GM12878 (cell line): ENCODE results near the gene EEFSEC. TPM values are rescaled to one million over a fixed set of nuclear protein-coding genes. Genes with fewer than 3 reads are reported as not detected.

ENCODE experiments used
- ATAC-seq: fragments of 200-7000 bp; cut with Tn5 transposase; 3 replicates; pipeline ENCODE4 v1.9.1; 2020; ENCODE audit warnings: mild to moderate bottlenecking, moderate library complexity
- BruUV-seq: library from RNA; stranded (reverse); fragments of 400-500 nt; replicated peaks from 2 replicates; lab custom pipeline; 2021; lab: Mats Ljungman, UMichigan
- CTCF ChIA-PET: fragments of 300-600 bp; sonication (Branson Sonifier 250); formaldehyde crosslinking; extraction: SDS; loops from one replicate; lab custom pipeline; 2021; ENCODE audit warnings: inconsistent platforms; lab: Yijun Ruan, JAX
- POLR2A ChIA-PET: fragments of 350-600 bp; formaldehyde crosslinking; extraction: SDS; loops from one replicate; lab custom pipeline; 2021; ENCODE audit warnings: inconsistent platforms; lab: Charles Lee
- RAD21 ChIA-PET: fragments of 300-600 bp; sonication (Branson Sonifier 250); formaldehyde crosslinking; loops from one replicate; lab custom pipeline; 2023; ENCODE audit warnings: antibody characterized with exemption; ENCODE audit not compliant: unreplicated experiment; lab: Charles Lee
- SMC1A ChIA-PET: fragments of 300-600 bp; sonication (Branson Sonifier 250); formaldehyde crosslinking; loops from one replicate; lab custom pipeline; 2023; ENCODE audit not compliant: unreplicated experiment, uncharacterized antibody; lab: Charles Lee
- DNase-seq: peaks from one replicate; pipeline ENCODE4 v3.0.0-alpha.2; 2011; ENCODE audit warnings: low read depth, low spot score
- FAIRE-seq: peaks from 3 replicates; lab custom pipeline; 2011; peaks lifted over from hg19 to GRCh38; lab: Jason Lieb, UNC
- H2AFZ ChIP-seq: 2 replicates; pipeline ENCODE4 v1.6.0; 2011; ENCODE audit warnings: low read depth, low read length, control low read depth; ENCODE audit not compliant: control insufficient read depth
- H3K27ac ChIP-seq: 2 replicates; pipeline ENCODE4 v1.5.1; 2011; ENCODE audit warnings: control low read depth; ENCODE audit not compliant: control insufficient read depth, insufficient read depth
- H3K27me3 ChIP-seq, 2 experiments: replicated peaks in 1 of 2; 2 replicates each; pipeline versions ENCODE4 v1.6.0 to v1.6.1; 2011; ENCODE audit warnings: low read length in 1 of 2; ENCODE audit not compliant: control insufficient read depth in 2 of 2, insufficient read depth in 2 of 2
- H3K36me3 ChIP-seq, 2 experiments: 2 replicates each; pipeline ENCODE4 v1.5.1; 2011; ENCODE audit warnings: low read length in 1 of 2; ENCODE audit not compliant: control insufficient read depth in 2 of 2, insufficient read depth in 2 of 2
- H3K4me1 ChIP-seq: 2 replicates; pipeline ENCODE4 v1.6.1; 2011; ENCODE audit warnings: mild to moderate bottlenecking, low read length, moderate library complexity, mixed read lengths; ENCODE audit not compliant: control insufficient read depth, insufficient read depth
- H3K4me2 ChIP-seq: 2 replicates; pipeline ENCODE4 v1.6.0; 2011; ENCODE audit warnings: control low read depth; ENCODE audit not compliant: control insufficient read depth, insufficient read depth
- H3K4me3 ChIP-seq: fragments of 200-600 bp; sonication (generic); 2 replicates; pipeline ENCODE4 v1.5.1; 2016
- H3K79me2 ChIP-seq: 2 replicates; pipeline ENCODE4 v1.6.0; 2011; ENCODE audit warnings: low read length; ENCODE audit not compliant: control insufficient read depth, insufficient read depth
- H3K9ac ChIP-seq: 2 replicates; pipeline ENCODE4 v1.8.0; 2011; ENCODE audit warnings: low read length, control low read depth, mixed read lengths; ENCODE audit not compliant: control insufficient read depth, insufficient read depth
- H3K9me3 ChIP-seq: replicated peaks from 3 replicates; pipeline ENCODE4 v1.5.1; 2011; ENCODE audit warnings: mild to moderate bottlenecking, low read length; ENCODE audit not compliant: control insufficient read depth, insufficient read depth
- H4K20me1 ChIP-seq: 2 replicates; pipeline ENCODE4 v1.6.0; 2011; ENCODE audit not compliant: control insufficient read depth, insufficient read depth
- BACH1 ChIP-seq: fragments of 450-650 bp; IDR thresholded peaks from 2 replicates; pipeline ENCODE4 v1.6.1; 2017; ENCODE audit warnings: mild to moderate bottlenecking, borderline replicate concordance
- ETV6 ChIP-seq, 2 experiments: fragments of 450-650 bp in 1 of 2; IDR thresholded peaks in 1 of 2; conservative IDR thresholded peaks in 1 of 2; 2 replicates each; pipeline ENCODE4 v1.6.1; 2014; ENCODE audit warnings: antibody characterized with exemption in 1 of 2, borderline replicate concordance in 1 of 2, low read depth in 1 of 2, mild to moderate bottlenecking in 1 of 2, moderate library complexity in 1 of 2
- HDGF ChIP-seq: fragments of 450-650 bp; IDR thresholded peaks from 2 replicates; pipeline ENCODE4 v1.6.1; 2016; ENCODE audit warnings: antibody characterized with exemption
- KAT2A ChIP-seq: conservative IDR thresholded peaks from 2 replicates; pipeline ENCODE4 v1.6.1; 2011; ENCODE audit warnings: low read depth, low read length; ENCODE audit not compliant: control insufficient read depth
- MYB ChIP-seq: fragments of 150-350 bp; IDR thresholded peaks from 2 replicates; pipeline ENCODE4 v1.6.1; 2014; ENCODE audit warnings: mild to moderate bottlenecking, low read depth, low read length, borderline replicate concordance
- NRF1 ChIP-seq: conservative IDR thresholded peaks from 2 replicates; pipeline ENCODE4 v1.6.1; 2011; ENCODE audit warnings: mild to moderate bottlenecking, low read depth, low read length, improper control_type of control experiment
- PAX5 ChIP-seq: IDR thresholded peaks from 2 replicates; pipeline ENCODE4 v1.6.1; 2011; ENCODE audit warnings: low read depth, low read length, borderline replicate concordance
- POLR2A ChIP-seq: IDR thresholded peaks from 2 replicates; pipeline ENCODE4 v1.6.1; 2011; ENCODE audit warnings: low read depth, mild to moderate bottlenecking, low read length
- POLR2AphosphoS2 ChIP-seq: IDR thresholded peaks from 2 replicates; pipeline ENCODE4 v1.6.1; 2011; ENCODE audit warnings: low read depth, mild to moderate bottlenecking, low read length, improper control_type of control experiment, moderate library complexity
- RFX5 ChIP-seq: IDR thresholded peaks from 2 replicates; pipeline ENCODE4 v1.6.1; 2011; ENCODE audit warnings: low read depth, low read length, improper control_type of control experiment
- SPI1 ChIP-seq: IDR thresholded peaks from 2 replicates; pipeline ENCODE4 v1.6.1; 2011; ENCODE audit warnings: low read depth, mild to moderate bottlenecking, low read length, moderate library complexity, borderline replicate concordance; ENCODE audit not compliant: insufficient read depth
- STAT3 ChIP-seq: IDR thresholded peaks from 2 replicates; pipeline ENCODE4 v1.6.1; 2011; ENCODE audit warnings: low read depth, low read length, improper control_type of control experiment
- TCF12 ChIP-seq: IDR thresholded peaks from 2 replicates; pipeline ENCODE4 v1.6.1; 2011; ENCODE audit warnings: low read depth, mild to moderate bottlenecking, low read length
- ZBED1 ChIP-seq: IDR thresholded peaks from 2 replicates; pipeline ENCODE4 v1.6.1; 2016; ENCODE audit warnings: borderline replicate concordance
- WGBS: methylation state at CpG from one replicate; pipeline ENCODE4 v1.1.6; 2016; ENCODE audit warnings: low lambda C conversion rate; ENCODE audit not compliant: insufficient replicate concordance, insufficient coverage; ENCODE audit errors: missing lambda C conversion rate; 5-methylcytosine and 5-hydroxymethylcytosine counted together
- in situ Hi-C: fragments of 300-500 bp; cut with MboI; formaldehyde crosslinking; loops from 9 replicates; pipeline ENCODE4 v1.14.3; 2018; ENCODE audit warnings: mixed read lengths
- intact Hi-C: fragments of 100-400 bp; cut with micrococcal nuclease; formaldehyde crosslinking; loops from one replicate; pipeline ENCODE4 v1.14.2; 2022; ENCODE audit not compliant: unreplicated experiment
- polyA plus RNA-seq, 11 experiments: library from polyadenylated mRNA; depleted of rRNA in 4 of 11; unstranded in 6 of 11; stranded (reverse) in 5 of 11; fragments of >200 nt; fragmentation: Nextera tagmentation in 4 of 11; fragmentation: Illumina TruSeq in 1 of 11; extraction: Ambion mirVana in 4 of 11; extraction: Trizol in 1 of 11; gene quantifications; 1 replicate in 1 of 11; 2 replicates in 10 of 11; pipeline versions ENCODE4 v1.2.1 to v1.2.3, GENCODE V29; 2011 to 2016; ENCODE audit warnings: inconsistent platforms in 2 of 11, missing spikeins in 2 of 11, low read depth in 1 of 11
- total RNA-seq, 4 experiments: library from RNA; depleted of rRNA in 3 of 4; stranded (reverse); fragments of >200 nt in 3 of 4; fragmentation: Illumina TruSeq in 1 of 4; extraction: Trizol in 1 of 4; gene quantifications; 2 replicates each; pipeline versions ENCODE4 v1.2.1 to v1.2.3, GENCODE V29; 2013 to 2021
- TF ChIP-seq, protein P1 (sequence below): fragments of 150-350 bp; IDR thresholded peaks from 2 replicates; pipeline ENCODE4 v1.6.1; 2016; ENCODE audit warnings: low read depth, low read length
- TF ChIP-seq, protein P2 (sequence below): fragments of 450-650 bp; IDR thresholded peaks from 2 replicates; pipeline ENCODE4 v1.6.1; 2016; ENCODE audit warnings: mild to moderate bottlenecking, moderate library complexity, borderline replicate concordance

The EEFSEC gene
- total and polyA plus RNA-seq, 10 of the 15 experiments (the other 5 are each of a cell fraction or from before 2014, with no cell fraction given), result 0.29 to 29.1 (median 16.1) TPM

DNA sequence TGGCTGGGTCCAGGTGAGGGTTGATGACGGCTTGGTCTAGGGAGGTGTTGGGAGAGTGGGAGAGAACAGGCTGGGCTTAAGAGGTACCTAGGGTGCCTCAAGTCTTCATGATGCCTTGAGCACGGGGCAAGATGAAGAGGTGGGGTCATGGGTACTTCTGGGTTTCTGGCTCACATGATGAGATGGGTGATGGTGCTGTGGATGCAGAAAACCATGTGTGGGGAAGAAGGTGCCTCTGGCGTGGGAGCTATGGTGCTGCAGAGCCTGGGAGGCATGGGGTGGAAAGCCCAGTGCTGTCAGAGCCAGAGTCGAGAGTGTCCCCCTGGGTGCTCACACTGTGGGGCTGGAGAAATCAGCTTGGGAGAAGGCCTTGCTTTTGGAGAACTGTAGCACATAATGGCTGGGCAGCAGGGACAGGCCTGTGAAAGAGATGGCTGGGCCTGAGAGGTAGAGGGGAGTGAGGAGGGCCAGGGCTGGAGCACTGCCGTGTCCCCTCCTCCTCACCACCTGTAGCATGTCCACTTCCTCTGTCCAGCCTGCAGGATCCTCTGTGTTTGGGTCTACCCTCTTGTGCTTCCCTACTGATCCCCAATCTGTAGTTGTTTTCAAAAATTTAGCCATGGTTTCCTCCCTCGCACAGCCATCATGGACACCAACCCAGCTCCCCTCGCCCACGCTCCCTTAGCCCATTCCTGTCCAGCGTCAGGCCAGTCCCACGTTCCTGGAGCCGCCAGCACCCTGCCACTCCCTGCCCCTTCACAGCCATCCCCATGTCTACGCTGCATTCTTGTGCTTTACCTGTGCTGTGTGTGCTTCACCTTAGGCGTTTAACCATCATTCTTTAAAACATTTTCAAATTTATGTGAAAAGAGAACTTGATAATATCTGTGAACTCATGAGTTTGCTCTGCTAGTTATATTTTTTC is 132.0 kb downstream of the EEFSEC start (continued):
- TF ChIP-seq, protein P1, sequence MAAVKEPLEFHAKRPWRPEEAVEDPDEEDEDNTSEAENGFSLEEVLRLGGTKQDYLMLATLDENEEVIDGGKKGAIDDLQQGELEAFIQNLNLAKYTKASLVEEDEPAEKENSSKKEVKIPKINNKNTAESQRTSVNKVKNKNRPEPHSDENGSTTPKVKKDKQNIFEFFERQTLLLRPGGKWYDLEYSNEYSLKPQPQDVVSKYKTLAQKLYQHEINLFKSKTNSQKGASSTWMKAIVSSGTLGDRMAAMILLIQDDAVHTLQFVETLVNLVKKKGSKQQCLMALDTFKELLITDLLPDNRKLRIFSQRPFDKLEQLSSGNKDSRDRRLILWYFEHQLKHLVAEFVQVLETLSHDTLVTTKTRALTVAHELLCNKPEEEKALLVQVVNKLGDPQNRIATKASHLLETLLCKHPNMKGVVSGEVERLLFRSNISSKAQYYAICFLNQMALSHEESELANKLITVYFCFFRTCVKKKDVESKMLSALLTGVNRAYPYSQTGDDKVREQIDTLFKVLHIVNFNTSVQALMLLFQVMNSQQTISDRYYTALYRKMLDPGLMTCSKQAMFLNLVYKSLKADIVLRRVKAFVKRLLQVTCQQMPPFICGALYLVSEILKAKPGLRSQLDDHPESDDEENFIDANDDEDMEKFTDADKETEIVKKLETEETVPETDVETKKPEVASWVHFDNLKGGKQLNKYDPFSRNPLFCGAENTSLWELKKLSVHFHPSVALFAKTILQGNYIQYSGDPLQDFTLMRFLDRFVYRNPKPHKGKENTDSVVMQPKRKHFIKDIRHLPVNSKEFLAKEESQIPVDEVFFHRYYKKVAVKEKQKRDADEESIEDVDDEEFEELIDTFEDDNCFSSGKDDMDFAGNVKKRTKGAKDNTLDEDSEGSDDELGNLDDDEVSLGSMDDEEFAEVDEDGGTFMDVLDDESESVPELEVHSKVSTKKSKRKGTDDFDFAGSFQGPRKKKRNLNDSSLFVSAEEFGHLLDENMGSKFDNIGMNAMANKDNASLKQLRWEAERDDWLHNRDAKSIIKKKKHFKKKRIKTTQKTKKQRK, result no peak
- TF ChIP-seq STAT3 (no peak), MYB (no peak), BACH1 (no peak), POLR2AphosphoS2 (no peak), ZBED1 (no peak), POLR2A (no peak)

DNA sequence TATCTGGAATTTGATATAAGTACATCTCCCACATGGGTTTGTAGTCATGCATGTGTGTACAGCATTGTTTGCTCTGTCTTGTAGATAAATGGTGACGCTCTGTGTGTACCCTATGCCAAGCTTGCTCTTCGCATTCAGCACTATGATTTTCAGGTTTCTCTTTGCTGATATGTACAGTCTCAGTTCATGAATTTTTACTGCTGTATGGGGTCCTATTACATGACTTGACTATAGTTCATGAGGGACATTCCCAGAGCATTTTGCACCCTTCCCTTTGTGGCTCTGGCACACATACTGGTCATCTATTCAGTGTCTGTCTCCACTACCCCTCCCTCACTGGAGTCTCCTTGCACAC is 132.7 kb downstream of the EEFSEC start:
- BruUV-seq, result no TSS peak
- ChIA-PET SMC1A (interaction anchor here (1.1 kb wide), 1 partner anchor 44 kb away, joined by 4 read pairs; no protein-coding TSS in a partner anchor), RAD21 (no interaction called here), CTCF (interaction anchor here (1.4 kb wide), 1 partner anchor 16 kb away, joined by 3 read pairs; no protein-coding TSS in a partner anchor), POLR2A (no interaction called here)
- Histone ChIP-seq H3K9me3 (no peaks in the 10 kb centered on the region), H3K4me2 (no peak overlapping the region), H3K27ac (no peak overlapping the region), H3K9ac (no peak overlapping the region), H3K4me3 (no peak overlapping the region), H2AFZ (no peak overlapping the region), H3K4me1 (no peaks in the 10 kb centered on the region), H3K79me2 (no peaks in the 10 kb centered on the region), H3K36me3 (peaks cover 1 to 8% of the 10 kb centered on the region in 2 experiments; a peak in 3 of 4 replicates), H4K20me1 (no peaks in the 10 kb centered on the region), H3K27me3 (no peaks in the 10 kb centered on the region)
- WGBS, result 97% methylated on average over 2 of the region's 2 CpGs
- intact Hi-C loops (no loop called here), in situ Hi-C loops (no loop called here)
- no peak for ATAC-seq
- FAIRE-seq, result no peak
- no peak for DNase-seq
- TF ChIP-seq ETV6 (conservative IDR thresholded peaks at IDR 0.05 in 1 of 2, IDR thresholded peaks at IDR 0.05 in 1 of 2; ENCODE audit: borderline replicate concordance in 1 of 2, low read depth in 1 of 2), result no peak
- TF ChIP-seq ZBED1, result no peak
- TF ChIP-seq RFX5, result no peak
- TF ChIP-seq PAX5, result no peak
- TF ChIP-seq NRF1, result no peak
- TF ChIP-seq SPI1, result no peak
- TF ChIP-seq HDGF, result no peak
- no peak for TF ChIP-seq TCF12
- TF ChIP-seq, protein P2, sequence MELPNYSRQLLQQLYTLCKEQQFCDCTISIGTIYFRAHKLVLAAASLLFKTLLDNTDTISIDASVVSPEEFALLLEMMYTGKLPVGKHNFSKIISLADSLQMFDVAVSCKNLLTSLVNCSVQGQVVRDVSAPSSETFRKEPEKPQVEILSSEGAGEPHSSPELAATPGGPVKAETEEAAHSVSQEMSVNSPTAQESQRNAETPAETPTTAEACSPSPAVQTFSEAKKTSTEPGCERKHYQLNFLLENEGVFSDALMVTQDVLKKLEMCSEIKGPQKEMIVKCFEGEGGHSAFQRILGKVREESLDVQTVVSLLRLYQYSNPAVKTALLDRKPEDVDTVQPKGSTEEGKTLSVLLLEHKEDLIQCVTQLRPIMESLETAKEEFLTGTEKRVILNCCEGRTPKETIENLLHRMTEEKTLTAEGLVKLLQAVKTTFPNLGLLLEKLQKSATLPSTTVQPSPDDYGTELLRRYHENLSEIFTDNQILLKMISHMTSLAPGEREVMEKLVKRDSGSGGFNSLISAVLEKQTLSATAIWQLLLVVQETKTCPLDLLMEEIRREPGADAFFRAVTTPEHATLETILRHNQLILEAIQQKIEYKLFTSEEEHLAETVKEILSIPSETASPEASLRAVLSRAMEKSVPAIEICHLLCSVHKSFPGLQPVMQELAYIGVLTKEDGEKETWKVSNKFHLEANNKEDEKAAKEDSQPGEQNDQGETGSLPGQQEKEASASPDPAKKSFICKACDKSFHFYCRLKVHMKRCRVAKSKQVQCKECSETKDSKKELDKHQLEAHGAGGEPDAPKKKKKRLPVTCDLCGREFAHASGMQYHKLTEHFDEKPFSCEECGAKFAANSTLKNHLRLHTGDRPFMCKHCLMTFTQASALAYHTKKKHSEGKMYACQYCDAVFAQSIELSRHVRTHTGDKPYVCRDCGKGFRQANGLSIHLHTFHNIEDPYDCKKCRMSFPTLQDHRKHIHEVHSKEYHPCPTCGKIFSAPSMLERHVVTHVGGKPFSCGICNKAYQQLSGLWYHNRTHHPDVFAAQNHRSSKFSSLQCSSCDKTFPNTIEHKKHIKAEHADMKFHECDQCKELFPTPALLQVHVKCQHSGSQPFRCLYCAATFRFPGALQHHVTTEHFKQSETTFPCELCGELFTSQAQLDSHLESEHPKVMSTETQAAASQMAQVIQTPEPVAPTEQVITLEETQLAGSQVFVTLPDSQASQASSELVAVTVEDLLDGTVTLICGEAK, result no peak
- TF ChIP-seq KAT2A, result no peak
